ENCODE measurements around the gene DNAJC10.
"Not testable (repeated sequence)": the region's sequence is repeated elsewhere in the genome, so short reads cannot be mapped to it uniquely, and the experiment has no call there.

Gene DNAJC10

DNA sequence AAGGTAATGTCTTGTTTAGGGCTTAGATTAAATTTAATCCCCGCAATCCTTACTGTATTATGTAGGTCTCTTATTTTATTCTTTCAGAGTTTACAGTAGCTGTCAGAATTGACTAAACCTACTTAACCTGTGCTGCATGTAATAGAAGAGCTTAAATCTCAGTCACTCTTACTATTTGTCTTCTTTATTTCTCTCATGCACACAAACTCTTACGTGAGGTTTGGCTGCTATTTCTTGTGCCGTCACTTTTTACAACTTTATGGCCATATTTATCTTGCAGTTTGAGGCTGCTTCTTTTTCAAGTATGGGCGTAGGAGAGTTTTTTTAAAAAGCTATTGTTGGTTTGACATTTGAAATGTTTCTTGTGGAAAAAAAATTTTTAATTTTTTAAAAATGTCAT lies 12.0 kb downstream of the DNAJC10 start:
- DNase-seq: no peak

DNA sequence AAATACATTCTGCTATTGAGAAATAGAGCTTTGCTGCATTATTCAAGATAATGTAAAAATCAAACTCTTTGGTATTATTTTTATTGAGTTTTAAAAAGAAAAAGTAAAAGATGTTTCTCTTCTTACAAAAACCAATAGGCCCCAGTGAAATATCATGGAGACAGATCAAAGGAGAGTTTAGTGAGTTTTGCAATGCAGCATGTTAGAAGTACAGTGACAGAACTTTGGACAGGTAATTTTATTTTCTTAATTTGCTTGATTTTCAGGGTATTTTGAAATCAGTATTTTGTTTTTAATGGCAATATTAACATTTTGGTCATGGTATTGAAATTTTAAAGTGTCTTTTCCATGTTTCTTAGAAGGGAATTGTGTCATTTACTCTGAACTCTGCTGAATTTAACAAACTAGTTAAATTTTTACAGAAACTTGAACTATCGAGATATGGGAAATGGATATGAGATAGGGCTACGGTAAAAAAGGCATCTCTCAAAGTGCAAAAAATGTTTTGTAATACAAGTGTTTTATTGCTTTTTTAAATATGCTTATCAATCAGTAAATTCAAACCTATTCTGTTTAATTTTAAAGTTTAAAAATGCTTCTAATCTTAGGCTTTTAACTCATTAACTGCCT lies 13.8 kb downstream of the DNAJC10 start:
- DNase-seq: no peak

DNA sequence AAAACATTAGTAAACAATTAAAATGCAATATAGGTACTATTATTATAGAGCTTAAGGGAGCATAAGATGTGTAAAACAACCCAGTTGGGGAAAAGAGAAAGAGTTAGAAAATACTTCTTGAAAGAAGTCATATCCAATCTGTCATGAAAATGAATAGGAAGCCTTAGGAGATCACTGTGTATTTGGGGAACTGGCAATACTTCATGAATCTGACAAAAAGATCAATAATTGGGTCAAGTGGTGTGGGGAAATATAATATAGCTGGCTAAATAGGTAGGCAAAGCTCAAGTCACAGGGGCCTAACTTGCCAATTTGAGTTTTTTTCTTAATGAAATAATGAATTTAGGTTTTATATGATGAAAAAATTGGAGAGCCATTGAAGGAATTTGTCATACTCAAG lies 14.4 kb downstream of the DNAJC10 start:
- DNase-seq: no peak

DNA sequence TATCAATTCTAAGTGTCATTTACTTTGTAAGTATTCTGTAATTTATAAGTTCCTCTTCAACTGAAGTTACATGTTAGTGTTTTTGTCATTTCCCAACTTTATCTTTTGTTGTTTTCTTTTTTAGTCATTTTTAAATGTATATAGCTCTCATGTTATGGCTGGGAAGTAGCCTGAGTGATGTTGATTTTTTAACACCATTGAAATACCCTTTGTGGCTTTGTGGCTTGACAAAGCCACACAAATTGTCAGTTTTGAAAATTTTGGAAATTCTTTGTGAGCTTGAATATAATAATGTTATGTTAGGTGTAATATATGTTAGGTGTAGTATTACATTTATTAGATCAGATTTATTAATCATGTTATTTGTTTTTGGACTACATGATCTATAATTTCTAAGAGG lies 16.7 kb downstream of the DNAJC10 start:
- no peak for DNase-seq

DNA sequence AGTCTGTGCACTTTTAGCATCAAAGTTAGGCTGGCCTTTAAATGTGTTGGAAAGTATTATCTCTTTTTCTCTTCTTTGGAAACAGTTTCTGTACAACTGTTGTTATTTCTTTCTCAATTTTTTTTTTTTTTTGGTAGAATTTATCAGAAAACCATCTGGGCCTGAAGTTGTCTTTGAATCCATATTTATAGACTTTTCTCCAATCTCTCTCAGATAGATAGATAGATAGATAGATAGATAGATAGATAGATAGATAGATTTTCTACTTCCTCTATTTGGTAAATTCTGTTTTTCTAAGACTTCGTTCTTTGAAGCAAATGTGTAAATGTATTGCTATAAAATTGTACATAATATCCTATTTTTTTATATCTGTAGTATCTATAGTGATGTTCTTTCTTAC lies 17.5 kb downstream of the DNAJC10 start:
- DNase-seq: no peak

DNA sequence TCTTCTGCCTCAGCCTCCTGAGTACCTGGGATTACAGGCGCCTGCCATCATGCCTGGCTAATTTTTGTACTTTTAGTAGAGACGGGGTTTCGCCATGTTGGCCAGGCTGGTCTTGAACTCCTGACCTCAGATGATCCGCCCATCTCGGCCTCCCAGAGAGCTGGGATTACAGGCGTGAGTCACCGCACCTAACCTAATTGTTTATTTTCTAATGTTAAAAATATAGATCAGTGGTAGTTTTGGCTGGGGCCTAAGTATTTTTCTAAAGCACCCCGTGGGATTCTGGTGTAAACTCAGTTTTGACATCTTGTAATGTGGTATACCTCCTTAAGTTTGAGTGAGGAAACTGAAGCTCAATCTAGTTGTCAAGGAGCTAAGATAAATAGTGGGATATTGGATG lies 20.8 kb downstream of the DNAJC10 start:
- DNase-seq: not testable (repeated sequence)

DNA sequence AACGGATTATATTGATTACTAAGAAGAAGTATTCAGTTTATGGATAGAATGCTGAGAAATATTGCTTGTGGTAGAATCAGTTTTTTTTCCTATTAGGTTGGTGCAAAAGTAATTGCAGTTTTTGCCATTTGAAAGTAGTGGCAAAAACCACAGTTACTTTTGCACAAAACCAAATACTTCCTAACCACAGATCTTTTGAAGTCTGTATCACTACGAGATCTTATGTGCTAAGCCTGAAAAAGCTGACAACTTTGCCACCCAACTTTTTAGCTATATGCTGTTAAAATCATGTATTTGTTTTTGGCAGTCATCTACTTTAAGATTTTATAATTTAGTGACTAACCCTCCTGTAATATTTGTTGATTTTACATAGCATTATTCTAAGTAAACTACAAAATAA lies 24.6 kb downstream of the DNAJC10 start:
- DNase-seq: no peak

DNA sequence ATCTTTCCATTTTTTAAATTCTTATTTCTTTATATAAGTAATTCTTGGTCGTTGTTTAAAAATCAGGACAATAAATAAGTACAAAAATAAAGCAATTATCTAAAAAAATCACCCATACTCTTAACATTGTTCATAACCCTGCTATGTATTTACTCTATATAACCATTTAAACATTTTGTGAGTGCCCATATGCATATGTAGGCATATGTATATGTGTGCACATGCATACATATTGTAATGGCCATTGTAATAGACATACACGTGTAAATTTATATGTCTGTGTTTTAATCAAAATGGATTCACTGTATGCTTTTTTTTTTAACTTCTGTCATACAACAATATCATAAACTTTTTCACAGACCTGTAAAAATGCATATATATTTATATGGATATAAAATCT lies 25.6 kb downstream of the DNAJC10 start:
- DNase-seq: no peak

DNA sequence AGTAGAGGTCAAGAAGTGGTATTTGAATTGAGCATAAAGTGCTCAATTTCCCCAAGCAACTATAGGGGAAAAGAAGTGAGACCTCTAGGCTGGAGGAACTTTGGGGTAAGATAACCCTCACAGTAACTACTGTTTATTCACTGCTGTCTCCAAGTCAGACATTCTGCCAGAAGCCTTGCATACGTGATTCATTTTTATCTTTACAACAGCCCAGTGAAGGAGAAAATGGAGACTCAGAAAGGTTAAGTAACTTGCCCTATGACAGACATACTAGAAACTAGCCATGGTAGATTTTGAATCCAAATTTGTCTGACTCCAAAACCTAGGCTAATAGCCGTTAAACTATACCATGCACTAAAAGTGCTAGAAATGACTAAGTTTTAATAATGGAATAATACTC lies 28.4 kb downstream of the DNAJC10 start:
- DNase-seq: no peak

DNA sequence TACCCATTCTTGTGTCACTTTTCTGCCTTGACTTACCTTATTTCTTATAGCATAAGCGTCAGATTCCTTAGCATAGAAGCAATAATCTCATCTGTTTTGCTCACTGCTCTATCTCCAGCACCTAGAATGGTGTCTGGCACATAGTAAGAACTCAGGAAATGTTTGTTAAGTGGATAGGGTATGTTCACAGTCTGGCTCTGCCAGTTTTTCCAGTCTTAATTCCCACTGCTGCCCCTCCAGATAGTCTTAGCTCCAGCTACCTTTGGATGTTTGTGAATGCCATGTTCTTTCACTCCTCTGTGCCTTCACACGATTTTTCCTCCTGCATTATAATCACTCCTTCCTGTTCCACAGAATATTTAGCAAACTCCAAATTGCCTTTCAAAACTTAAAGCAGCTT lies 29.0 kb downstream of the DNAJC10 start:
- DNase-seq: no peak

DNA sequence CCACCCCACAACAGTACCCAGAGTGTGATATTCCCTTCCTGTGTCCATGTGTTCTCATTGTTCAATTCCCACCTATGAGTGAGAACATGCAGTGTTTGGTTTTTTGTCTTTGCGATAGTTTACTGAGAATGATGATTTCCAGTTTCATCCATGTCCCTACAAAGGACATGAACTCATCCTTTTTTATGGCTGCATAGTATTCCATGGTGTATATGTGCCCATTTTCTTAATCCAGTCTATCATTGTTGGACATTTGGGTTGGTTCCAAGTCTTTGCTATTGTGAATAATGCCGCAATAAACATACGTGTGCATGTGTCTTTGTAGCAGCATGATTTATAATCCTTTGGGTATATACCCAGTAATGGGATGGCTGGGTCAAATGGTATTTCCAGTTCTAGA lies 29.8 kb downstream of the DNAJC10 start:
- DNase-seq: not testable (repeated sequence)

DNA sequence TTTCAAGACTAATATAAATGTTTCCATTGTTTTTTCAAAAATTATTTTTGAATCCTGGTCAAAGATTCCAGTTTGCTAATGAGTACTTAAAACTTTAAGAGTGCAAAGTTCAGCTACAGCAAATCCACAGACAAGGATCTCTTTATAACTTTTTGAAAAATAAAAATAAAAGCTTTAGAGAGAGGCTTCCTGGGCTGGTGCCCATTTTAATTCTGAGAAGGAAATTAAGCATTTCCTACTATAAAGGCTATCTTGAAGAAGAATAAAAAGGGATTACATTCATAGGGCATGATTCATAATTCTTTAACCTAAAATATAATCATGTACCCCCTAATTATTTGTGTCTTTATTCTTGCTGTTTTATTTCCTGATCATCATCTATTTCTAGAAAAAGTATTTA lies 38.2 kb downstream of the DNAJC10 start:
- DNase-seq: no peak

DNA sequence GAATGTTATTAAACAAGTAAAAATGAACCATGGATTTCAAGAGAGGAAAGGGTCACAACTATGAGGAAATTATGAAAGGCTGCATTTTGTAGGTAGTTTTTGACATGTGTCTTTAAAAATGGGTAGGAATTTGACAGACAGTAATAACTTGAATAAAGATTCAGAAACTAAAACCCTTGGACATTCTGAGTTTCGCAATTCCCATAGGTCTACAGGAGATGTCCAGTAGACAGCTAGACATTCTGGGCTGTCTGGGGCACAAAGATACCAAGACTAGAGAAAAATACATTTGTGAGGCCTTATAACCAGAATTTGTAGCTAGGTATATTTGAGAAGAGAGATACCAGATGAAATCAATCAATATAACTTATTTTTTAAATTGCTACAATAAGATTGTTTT lies 42.3 kb downstream of the DNAJC10 start:
- DNase-seq: no peak

DNA sequence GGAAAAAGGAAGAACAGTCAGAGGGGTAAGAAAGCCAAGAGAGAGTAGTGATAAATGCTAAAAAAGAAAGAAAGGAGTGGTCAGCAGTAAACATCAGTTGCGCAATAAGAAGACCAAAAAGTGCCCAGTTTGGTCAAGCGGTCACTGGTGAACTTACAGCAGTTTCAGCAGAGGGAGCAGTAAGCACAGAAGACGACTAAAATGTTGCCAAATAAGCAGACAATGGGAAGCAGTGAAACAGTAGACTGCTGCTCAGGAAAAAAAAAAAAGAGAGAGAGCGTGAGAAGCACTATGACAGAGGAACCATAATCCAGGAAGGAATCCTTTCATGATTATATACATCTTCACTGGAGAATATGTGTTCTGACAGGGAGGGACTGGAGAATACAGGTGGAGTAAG lies 45.8 kb downstream of the DNAJC10 start:
- DNase-seq: no peak

DNA sequence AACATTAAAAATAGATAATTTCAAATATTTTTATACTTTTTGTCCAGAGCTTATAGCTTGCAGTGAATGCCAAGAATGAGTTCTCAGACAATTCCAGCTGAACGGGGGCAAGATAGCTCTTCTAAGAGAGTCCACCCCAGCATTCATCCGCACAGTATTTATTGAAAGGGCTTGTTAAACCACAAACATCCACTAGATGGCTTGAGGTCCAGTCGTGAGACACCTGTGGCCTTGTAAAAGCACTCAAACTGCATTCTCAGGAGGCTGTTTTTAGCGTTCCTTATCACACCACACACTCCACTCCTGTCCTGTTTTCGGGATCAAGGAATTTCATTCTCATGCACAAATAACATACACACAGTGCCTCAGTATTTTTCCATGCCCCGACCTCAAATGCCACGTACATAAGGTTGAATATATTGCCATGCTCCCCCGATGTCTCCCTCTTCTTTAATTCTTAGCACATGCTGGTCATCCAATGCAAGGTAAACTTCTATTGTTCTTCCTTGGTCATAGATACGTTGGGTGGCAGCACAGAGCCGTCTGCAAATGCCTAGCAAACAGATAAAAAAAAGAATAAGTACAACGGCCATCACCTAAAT lies 47.4 kb downstream of the DNAJC10 start:
- DNase-seq: no peak

DNA sequence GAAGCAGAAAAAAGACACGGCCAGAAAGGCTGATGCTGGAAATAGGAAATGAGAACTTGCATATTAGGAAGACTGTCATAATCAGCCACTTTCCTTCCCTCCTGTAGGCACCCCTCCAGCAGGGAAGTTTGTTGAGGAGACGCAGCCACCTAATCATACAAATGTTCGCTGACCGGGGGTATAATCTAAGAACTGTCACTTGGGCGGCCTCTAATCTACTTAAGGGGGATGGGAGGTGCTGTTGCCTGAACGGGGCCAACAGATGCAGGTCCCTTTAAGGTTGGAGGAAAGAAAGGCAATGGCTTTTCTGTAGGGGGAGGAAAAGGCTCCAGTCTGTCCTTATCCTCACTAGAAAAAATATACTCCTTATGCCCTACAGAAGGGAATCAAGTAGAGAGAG lies 50.6 kb downstream of the DNAJC10 start:
- DNase-seq: no peak

DNA sequence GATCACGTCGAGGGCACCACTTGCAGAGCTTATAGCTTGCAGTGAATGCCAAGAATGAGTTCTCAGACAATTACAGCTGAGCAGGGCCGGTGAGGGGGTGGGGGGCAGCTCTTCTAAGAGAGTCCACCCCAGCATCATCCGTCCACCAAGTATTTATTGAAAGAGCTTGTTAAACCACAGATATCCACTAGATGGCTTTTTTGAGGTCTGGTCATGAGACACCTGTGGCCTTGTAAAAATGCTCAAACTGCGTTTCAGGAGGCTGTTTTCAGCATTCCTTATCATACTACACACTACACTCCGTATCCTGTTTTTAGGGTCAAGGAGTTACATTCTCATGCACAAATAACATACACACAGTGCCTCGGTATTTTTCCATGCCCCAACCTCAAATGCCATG lies 51.5 kb downstream of the DNAJC10 start:
- DNase-seq: no peak

DNA sequence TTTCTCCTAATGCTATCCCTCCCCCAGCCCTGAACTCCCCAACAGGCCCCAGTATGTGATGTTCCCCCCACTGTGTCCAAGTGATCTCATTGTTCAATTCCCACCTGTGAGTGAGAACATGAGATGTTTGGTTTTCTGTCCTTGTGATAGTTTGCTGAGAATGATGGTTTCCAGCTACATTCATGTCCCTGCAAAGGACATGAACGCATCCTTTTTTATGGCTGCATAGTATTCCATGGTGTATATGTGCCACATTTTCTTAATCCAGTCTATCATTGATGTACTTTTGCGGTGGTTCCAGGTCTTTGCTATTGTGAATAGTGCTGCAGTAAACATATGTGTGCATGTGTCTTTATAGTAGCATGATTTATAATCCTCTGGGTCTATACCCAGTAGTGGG lies 52.9 kb downstream of the DNAJC10 start:
- not testable (repeated sequence) for DNase-seq

DNA sequence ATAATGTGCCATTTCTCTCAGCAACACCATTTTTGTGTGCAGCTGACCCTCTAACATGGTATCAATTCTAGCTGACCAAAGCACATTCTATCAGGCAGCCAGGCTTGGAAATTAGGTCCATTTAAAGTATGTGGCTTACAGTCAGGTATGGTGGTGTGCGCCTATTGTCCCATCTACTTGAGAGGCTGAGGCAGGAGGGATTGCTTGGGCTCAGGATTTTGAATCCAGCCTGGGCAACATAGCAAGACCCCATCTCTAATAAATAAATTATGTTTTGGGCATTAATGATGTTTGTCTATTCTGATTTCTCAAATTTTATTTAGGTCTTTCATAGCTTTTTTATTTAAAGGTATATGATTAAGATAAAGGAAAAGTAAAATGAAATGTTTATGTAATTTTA lies 63.3 kb downstream of the DNAJC10 start:
- DNase-seq: no peak

DNA sequence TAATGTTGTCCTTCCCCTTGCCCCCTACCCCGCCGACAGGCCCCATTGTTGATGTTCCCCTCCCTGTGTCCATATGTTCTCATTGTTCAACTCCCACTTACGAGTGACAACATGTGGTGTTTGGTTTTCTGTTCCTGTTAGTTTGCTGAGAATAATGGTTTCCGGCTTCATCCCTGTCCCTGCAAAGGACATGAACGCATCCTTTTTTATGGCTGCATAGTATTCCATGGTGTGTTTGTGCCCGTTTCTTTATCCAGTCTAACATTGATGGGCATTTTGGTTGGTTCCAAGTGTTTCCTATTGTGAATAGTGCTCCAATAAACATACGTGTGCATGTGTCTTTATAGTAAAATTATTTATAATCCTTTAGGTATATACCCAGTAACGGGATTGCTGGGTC lies 65.0 kb downstream of the DNAJC10 start:
- not testable (repeated sequence) for DNase-seq

DNA sequence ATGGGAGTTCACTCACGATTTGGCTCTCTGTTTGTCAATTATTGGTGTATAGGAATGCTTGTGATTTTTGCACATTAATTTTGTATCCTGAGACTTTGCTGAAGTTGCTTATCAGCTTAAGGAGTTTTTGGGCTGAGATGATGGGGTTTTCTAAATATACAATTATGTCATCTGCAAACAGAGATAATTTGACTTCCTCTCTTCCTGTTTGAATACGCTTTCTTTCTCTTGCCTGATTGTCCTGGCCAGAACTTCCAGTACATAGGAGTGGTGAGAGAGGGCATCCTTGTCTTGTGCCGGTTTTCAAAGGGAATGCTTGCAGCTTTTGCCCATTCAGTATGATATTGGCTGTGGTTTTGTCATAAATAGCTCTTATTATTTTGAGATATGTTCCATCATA lies 66.6 kb downstream of the DNAJC10 start:
- not testable (repeated sequence) for DNase-seq

DNA sequence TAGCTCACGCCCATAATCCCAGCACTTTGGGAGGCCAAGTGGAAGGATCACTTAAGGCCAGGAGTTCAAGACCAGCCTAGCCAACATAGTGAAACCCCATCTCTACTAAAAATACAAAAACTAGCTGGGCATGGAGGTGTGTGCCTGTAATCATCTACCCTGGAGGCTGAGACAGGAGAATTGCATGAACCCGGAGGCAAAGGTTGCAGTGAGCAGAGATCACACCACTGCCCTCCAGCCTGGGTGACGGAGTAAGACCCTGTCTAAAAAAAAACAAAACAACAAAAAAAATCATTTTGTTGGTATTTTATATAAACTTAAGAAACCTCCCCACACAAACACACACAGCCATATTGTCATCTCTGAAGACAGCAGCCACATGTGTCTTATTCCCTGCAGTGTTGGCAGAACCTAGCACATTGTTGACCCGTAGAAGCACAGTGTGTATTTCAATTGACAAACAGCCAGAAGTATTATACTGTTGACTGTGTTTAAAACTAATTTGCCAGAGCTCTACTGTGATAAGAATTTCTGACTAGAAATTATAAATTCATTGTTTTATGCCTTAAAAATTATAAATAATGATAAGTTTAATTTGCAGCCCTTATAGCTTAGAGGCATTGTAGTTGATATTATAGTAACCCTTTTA lies 68.1 kb downstream of the DNAJC10 start:
- DNase-seq: no peak

DNA sequence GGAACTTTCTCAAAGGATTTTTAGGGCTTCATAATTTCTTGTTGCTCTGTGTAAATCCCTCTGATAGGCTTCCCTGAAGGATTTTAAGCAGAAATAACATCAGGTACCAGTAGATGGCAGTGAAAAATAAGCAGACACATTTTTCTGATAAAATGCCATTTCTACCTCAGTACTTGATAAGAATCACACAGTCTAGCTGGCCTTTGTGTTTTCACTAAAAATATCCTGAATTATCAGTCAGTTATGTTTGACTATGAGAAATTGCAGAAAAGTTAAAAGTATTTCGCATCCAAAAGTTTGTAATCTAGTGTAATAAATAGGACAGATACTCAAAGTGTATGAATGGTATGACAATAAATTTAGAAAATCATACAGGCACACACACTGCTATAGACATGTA lies 68.7 kb downstream of the DNAJC10 start:
- DNase-seq: no peak

DNA sequence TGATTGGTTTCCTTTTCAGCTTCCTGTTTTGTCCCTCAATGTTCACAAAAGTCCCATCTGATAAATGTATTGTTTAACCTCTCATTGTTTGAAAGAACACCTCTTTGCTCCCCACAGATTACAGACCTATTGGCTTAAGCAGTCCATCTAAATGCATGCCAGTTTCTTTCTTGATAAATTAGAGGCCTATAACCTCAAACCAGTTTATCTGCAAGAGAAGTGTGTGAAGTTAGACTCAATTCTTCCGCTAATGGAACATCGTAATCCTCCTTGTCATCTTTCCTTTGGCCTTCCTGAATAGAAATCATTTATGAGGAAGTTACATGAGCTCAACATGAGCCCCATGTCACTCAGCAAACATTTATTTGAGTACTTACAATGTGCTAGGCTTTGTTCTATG lies 76.4 kb downstream of the DNAJC10 start:
- no peak for DNase-seq

DNA sequence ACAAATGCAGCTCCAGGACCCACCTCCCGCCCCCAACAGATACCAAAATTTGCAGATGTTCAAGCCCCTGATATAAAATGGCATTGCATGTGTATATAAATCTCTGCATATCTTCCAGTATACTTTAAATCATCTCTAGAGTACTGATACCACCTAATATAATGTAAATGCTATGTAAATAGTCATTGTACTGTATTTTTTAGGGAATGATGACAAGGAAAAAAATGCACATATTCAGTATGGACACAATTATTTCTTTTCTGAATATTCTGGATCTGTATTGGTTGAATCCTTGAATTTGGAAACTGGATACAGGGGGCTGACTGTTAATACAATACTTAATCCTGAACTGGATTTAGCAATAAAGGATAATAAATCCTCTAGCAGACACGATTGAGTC lies 82.7 kb downstream of the DNAJC10 start:
- DNase-seq: no peak

Measured in inflammatory macrophage (primary cell).